ENCODE measurements around the gene IL9R.
"Not testable (repeated sequence)": the region's sequence is repeated elsewhere in the genome, so short reads cannot be mapped to it uniquely, and the experiment has no call there.

Gene IL9R

DNA sequence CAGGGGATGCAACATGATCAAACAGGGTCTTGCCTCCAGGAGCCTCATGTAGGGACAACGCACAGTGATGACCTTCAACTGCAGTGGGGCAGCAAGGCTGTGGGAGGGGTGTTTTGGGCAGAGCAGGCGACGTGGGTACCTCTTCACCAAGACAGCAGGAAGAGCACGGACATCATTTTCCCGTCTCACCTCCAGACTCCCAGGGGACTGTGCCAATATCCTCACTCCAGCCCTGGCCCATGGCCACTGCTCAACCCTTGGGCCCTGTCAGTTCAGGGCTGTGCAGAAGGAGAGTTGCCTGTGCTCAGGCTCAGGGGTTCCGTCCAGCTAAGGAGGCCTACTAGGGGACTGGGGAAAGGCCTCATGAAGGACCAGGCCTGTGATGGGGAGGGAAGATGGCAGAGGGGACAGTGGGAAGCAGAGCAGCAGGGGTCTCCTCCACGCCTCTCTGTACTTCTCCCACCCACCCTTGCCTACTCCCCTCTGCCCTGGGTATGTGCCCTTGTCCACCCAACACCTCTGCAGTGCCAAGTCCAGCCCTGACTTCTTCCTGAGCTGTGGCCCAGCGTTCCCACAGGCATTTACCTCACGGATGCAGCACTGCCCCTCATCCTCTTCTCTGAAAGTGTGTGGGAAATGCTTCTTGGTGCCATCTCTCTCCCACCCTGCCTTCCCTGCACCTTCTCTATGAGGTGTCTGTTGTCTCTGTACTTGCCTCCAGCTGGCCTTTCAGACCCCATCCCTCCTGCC lies 1.4 kb downstream of the IL9R start:
- DNase-seq (ENCODE audit: low read depth) = no peak

DNA sequence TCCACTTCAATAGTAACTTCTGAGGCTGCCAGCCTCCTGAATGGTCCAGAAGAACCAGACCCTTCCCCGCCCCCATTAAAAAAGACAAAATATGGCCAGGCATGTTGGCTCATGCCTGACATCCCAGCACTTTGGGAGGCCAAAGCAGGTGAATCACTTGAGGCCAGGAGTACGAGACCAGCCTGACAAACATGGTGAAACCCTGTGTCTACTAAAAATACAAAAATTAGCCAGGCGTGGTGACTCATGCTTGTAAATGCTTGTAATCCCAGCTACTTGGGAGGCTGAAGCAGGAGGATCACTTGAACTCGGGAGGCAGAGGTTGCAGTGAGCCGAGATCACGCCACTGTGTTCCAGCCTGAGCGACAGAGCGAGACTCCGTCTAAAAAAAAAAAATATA lies 2.3 kb downstream of the IL9R start:
- DNase-seq (ENCODE audit: low read depth) = not testable (repeated sequence)

DNA sequence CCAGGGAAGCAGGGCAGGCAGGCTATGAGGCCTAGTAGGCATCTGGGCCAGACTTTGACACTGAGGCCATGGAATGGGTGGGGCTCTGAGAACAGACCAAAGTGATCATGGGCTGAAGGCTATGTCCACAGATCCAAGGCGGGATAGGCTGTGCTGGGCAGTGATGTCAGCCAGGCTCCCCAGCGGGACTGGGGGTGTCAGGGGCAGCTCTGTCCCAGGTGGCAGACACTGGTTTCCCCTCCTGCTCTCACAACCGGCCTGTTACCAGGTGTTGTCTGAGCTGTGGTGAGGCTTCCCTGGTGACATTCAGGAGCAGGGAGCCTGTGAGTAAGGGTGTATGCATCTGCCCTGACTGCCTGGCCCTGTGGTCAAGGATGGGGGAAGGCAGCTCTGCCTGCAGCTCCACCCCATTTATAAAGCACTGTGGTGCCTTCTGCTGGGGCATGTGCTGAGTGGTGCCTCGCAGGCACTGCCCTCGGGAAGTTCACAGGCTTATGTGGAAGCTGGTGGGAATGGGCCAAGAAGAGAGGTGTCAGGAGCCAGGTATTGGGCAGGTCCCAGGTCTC lies 2.9 kb downstream of the IL9R start:
- no peak for DNase-seq (ENCODE audit: low read depth)

DNA sequence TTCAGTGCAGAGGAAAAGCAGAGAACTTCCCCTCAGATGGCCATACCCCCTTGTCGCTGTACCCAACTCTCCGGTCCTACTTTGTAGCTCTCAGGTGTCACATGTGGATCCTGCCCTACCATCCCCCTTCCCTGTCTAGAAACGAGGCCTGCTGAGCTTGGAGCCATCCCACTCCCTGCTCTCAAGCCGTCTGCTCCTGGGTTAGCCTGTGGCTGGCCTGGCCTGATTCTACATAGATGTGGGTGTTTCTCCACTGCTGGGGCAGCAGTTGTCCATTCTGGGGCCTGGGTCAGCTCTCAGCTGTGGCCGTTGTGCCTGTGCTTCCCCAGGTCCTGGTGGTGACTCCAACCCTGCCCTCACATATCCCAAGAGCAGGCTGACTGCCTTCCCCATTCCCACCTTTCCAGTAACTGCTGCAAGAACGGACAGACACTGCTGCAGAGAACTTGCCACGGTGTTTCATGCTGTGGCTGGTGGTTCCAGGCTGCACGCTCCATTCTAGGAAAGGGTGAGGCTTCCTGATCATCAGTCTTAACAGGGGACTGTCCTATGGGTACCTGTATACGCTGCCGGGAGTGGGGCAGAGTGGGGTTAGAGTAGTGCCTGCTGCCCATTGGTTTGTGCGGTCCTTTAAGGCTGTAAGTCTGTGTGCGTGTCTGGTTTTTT lies 3.6 kb downstream of the IL9R start:
- no peak for DNase-seq (ENCODE audit: low read depth)

DNA sequence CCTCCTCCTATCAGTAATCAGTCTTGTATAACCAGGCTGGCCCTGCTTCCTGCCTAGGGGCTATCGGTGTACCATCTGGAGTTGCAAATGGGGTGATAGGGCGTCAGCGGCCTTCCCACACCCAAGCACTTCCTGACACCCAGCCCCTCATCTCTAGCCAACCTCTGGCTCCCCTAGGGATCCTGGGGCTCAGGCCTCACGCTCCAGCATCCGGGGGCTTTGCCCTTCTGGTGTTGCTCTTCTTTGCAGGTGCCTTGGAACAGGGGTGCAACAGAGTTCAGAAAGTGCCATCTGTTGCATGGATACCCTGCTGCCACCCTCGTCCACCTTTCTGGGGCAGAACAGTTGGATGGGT lies 4.1 kb downstream of the IL9R start:
- DNase-seq (ENCODE audit: low read depth) = no peak

DNA sequence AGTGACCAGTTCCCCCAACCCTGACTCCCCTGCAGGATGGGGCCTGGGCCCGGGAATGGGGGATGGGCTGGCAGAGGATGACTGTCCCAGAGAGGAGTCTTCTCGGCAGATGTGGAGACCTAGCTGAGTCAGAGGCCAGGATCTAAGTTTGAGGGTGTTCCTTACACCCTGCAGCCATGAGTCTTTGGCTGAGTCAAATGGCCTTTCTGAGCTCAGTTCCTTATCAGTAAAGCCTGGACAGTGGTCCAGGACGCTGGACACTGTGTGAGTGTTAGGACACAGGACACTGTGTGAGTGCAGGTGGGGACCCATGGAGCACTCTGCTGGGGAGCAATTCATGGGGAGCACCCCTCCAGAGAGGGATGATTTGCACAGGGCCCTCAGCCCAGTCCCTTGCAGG lies 5.0 kb downstream of the IL9R start:
- DNase-seq (ENCODE audit: low read depth) = no peak

DNA sequence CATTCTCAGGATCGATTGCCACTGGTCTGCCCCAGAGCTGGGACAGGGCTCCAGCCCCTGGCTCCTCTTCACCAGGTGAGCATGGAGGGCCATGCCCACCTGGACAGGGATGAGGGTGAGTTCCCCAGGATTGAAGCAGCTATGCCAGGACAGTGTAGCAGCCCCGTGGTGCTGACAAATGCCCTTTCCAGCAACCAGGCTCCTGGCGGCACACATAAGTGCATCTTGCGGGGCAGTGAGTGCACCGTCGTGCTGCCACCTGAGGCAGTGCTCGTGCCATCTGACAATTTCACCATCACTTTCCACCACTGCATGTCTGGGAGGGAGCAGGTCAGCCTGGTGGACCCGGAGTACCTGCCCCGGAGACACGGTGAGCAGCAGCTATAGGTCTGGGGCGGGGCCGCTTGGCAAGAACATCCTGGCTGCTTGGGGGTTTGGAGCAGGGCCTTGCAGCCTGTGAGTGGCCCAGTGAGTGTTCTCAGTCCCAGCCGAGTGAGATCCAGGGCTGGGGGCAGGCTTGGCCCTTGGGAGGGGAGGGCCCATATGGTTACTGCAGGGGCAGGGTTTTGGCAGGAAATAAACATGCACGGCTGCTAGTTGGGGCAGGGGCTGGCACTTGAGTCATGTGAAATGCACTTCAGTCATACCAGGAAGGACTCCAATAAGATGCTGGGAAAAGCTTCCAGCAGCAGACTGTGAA lies 6.1 kb downstream of the IL9R start:
- DNase-seq (ENCODE audit: low read depth) = no peak

DNA sequence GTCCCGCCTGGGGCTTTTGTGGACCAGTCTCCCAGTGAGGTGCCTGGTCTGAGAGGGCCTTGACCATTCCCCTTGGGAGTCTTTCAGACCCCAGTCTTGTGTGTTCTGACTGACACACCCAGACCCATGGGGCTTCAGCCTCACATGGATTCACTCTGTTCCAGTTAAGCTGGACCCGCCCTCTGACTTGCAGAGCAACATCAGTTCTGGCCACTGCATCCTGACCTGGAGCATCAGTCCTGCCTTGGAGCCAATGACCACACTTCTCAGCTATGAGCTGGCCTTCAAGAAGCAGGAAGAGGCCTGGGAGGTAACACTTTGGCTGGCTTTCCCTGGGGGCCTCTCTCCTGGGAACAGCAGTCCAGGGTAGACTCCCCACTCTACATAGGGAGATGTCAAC lies 6.8 kb downstream of the IL9R start:
- no peak for DNase-seq (ENCODE audit: low read depth)

DNA sequence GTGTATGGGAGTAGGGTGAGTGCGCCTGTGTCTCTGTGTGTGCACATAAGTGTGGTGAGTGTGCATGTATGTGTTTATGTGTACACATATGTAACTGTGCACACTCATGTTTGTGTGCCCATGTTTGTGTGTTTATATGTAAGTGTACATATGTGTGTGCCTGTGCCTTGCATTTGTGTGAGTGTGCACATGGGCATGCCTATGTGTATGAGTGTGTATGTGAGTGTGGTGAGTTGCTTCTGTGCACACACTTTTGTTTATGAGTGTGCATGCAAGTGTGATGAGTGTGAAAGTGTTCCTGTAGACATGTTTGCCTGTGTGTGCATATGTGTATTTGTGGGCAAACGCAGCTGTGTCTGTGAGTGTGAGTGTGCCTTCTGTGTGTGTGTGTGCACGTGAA lies 7.2 kb downstream of the IL9R start:
- DNase-seq (ENCODE audit: low read depth) = no peak

DNA sequence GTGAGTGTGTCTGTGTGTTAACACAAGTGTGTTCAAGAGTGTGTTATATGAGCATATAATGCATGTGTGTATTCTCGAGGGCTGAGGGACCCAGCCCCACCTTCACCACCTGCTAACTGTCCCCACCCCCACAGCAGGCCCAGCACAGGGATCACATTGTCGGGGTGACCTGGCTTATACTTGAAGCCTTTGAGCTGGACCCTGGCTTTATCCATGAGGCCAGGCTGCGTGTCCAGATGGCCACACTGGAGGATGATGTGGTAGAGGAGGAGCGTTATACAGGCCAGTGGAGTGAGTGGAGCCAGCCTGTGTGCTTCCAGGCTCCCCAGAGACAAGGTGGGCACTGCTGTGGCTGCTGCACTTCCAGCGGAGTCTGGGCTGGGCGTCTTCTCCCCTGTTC lies 7.6 kb downstream of the IL9R start:
- DNase-seq (ENCODE audit: low read depth) = no peak

DNA sequence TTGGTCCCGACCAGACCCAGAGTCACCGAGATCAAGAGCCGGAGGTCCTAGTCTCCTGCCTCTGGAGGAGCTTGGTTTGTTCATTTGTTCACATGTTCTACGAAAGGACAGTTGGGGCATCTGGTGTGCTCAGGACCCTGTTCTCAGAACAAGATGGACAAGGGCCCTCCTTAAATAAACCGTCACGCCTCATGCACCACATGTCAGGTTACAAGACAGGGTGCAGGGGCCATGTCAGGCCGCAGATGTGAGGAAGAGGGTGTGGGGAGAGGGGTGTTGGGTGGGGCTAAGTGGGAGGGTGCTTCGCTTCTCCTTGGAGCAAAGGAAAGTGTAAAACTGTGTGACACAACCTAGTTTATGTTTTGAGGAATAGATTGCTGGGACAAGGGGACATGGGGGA lies 9.0 kb downstream of the IL9R start:
- DNase-seq (ENCODE audit: low read depth) = not testable (repeated sequence)

DNA sequence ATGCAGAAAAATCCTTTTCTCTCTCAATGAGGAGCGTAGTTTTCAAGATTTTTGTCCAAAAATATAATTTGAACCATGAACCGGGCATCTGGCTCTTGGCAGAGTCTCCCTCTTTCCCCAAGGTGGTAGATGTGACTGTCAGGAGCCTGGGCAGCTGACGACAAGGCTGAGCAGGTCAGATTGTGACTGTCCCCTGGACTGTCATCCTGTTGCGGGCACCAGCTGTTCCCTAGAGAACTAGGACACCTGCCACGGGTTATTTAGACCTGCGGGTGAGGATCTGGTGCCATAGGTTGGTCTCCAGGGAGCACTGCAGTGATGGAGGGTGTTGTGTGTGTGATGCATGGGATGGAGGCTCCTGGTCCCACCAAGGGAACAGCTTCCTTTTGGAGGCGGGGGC lies 10.9 kb downstream of the IL9R start:
- DNase-seq (ENCODE audit: low read depth) = not testable (repeated sequence)

DNA sequence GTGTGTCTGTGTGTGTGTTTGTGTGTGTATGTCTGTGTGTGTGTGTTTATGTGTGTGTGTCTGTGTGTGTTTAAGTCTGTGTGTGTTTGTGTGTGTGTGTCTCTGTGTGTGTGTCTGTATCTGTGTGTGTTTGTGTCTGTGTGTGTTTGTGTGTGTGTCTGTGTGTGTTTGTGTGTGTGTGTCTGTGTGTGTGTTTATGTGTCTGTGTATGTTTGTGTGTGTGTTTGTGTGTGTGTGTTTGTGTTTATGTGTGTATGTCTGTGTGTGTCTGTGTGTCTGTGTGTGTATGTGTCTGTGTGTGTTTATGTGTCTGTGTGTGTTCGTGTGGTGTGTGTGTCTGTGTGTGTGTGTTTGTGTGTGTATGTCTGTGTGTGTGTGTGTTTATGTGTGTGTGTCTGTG lies 11.4 kb downstream of the IL9R start:
- no peak for DNase-seq (ENCODE audit: low read depth)

DNA sequence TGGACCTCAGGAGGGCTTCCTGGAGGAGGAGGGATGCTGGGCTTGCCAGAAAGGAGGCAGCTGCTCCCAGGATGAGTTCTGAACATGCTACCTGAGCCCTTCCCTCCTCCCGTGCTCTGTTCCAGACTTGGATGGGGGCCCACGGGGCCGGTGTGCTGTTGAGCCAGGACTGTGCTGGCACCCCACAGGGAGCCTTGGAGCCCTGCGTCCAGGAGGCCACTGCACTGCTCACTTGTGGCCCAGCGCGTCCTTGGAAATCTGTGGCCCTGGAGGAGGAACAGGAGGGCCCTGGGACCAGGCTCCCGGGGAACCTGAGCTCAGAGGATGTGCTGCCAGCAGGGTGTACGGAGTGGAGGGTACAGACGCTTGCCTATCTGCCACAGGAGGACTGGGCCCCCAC lies 12.2 kb downstream of the IL9R start:
- not testable (repeated sequence) for DNase-seq (ENCODE audit: low read depth)

DNA sequence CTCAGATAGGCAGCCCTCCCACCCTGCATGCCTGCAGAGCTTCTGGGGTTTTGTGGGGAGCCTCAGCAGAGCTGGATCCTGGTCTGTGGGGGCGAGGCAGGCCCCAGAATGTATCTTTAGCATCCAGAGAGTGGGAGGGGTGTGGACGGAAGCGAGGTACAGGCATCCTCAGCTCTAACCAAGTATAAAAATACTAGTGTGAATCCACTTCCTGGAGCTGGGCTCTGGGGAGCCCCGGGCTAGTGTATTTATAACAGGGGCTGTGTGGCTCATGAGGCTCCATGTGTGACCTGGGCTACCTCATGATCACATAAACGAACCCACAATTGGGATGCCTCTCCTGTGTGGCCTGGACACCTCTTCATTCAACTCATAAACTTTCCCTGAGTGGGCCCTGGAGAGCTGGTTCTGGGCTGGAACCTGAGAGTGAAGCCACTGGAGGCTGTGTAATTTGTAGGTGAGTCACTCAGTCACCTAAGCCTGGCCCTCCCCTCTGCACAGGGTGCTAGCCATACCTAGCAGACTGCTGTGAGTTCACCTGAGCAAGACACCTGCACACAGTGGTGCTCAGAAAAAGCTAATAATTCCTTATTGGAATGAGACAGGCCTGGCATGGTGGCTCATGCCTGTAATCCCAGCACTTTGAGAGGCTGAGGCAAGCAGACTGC lies 15.9 kb downstream of the IL9R start:
- DNase-seq (ENCODE audit: low read depth) = not testable (repeated sequence)

DNA sequence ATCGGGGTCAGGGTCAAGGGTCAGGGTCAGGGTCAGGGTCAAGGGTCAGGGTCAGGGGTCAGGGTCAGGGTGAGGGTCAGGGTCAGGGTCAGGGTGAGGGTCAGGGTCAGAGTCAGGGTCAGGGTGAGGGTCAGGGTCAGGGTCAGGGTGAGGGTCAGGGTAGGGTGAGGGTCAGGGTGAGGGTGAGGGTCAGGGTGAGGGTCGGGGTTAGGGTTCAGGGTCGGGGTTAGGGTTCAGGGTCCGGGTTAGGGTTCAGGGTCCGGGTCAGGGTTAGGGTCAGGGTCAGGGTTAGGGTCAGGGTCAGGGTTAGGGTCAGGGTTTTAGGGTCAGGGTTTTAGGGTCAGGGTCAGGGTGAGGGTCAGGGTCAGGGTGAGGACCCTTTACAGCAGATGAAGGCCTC lies 22.4 kb downstream of the IL9R start:
- not testable (repeated sequence) for DNase-seq (ENCODE audit: low read depth)

DNA sequence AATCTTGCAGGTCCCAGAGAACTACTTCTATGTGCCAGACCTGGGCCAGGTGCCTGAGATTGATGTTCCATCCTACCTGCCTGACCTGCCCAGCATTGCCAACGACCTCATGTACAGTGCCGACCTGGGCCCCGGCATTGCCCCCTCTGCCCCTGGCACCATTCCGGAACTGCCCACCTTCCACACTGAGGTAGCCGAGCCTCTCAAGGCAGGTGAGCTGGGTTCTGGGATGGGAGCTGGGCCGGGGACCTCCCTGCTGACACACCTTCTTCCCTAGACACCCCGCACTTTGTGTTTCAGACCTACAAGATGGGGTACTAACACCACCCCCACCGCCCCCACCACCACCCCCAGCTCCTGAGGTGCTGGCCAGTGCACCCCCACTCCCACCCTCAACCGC lies 25.5 kb downstream of the IL9R start:
- DNase-seq (ENCODE audit: low read depth) = not testable (repeated sequence)

DNA sequence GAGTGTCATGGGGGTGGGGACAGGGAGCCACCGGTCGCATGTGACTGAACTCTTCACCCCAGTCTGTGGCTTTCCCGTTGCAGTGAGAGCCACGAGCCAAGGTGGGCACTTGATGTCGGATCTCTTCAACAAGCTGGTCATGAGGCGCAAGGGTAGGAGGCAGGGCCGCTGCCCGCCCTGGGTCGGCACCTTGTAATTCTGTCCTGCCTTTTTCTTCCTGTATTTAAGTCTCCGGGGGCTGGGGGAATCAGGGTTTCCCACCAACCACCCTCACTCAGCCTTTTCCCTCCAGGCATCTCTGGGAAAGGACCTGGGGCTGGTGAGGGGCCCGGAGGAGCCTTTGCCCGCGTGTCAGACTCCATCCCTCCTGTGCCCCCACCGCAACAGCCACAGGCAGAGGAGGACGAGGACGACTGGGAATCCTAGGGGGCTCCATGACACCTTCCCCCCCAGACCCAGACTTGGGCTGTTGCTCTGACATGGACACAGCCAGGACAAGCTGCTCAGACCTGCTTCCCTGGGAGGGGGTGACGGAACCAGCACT lies 27.5 kb downstream of the IL9R start:
- not testable (repeated sequence) for DNase-seq (ENCODE audit: low read depth)

DNA sequence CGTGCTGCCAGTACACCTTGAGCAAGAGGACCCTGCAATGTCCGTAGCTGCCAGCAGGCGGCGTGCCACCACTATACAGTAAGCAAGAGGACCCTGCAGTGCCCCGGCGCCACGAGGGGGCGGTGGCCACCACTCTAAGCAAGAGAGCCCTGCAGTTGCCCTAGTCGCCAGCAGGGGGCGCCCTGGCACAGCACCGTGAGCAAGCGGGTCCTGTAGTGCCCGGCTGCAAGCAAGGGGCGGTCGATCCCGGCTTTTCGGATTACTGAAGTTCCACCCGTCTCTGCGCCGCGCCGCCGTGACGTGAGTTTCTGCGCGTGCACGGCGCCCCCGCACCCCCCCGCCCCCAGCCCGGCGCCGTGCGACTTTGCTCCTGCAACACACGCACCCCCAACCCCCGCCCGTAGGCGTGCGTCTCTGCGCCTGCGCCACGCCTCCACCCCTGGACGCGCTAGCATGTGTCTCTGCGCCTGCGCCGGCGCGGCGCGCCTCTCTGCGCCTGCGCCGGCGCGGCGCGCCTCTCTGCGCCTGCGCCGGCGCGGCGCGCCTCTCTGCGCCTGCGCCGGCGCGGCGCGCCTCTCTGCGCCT lies 31.2 kb downstream of the IL9R start:
- DNase-seq (ENCODE audit: low read depth) = not testable (repeated sequence)

DNA sequence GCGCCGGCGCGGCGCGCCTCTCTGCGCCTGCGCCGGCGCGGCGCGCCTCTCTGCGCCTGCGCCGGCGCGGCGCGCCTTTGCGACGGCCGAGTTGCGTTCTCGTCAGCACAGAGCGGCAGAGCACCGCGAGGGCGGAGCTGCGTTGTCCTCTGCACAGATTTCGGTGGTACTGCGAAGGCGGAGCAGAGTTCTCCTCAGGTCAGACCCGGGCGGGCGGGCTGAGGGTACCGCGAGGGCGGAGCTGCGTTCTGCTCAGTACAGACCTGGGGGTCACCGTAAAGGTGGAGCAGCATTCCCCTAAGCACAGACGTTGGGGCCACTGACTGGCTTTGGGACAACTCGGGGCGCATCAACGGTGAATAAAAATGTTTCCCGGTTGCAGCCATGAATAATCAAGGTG lies 31.8 kb downstream of the IL9R start:
- DNase-seq (ENCODE audit: low read depth) = not testable (repeated sequence)

DNA sequence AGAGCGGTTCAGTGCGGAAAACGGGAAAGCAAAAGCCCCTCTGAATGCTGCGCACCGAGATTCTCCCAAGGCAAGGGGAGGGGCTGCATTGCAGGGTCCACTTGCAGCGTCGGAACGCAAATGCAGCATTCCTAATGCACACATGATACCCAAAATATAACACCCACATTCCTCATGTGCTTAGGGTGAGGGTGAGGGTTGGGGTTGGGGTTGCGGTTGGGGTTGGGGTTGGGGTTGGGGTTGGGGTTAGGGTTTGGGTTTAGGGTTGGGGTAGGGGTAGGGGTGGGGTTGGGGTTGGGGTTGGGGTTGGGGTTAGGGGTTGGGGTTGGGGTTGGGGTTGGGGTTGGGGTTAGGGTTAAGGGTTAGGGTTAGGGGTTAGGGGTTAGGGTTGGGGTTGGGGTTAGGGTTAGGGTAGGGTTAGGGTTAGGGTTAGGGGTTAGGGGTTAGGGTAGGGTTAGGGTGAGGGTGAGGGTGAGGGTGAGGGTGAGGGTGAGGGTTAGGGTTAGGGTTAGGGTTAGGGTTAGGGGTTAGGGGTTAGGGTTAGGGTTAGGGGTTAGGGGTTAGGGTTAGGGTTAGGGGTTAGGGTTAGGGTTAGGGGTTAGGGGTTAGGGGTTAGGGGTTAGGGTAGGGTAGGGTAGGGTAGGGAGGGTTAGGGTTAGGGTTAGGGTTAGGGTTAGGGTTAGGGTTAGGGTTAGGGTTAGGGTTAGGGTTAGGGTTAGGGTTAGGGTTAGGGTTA lies 32.4 kb downstream of the IL9R start:
- DNase-seq (ENCODE audit: low read depth) = not testable (repeated sequence)
